CD4-positive, alpha-beta T cell treated with Interleukin-6 at 100 ng/mL for 8 hours (primary cell): ENCODE measurements around the gene AFTPH.

Source experiments
- DNase-seq: peaks from one replicate; pipeline ENCODE4 v3.0.0-alpha.2; 2020; ENCODE audit warnings: mixed read lengths, low spot score

AFTPH gene

GRCh38 chr2:64634345-64635267 is 110.5 kb downstream of the AFTPH start:
- DNase-seq: no peak

GRCh38 chr2:64635976-64636911 is 112.1 kb downstream of the AFTPH start:
- no peak for DNase-seq

- no peak for DNase-seq
Measured at GRCh38 chr2:64637000-64637635, 113.0 kb downstream of the AFTPH start.

GRCh38 chr2:64637931-64638330 is 113.8 kb downstream of the AFTPH start:
- no peak for DNase-seq

- DNase-seq: no peak
Measured at GRCh38 chr2:64638502-64639120, 114.5 kb downstream of the AFTPH start.

GRCh38 chr2:64639691-64640090 is 115.6 kb downstream of the AFTPH start:
- no peak for DNase-seq

- no peak for DNase-seq
Measured at GRCh38 chr2:64640153-64641044, 116.3 kb downstream of the AFTPH start.

GRCh38 chr2:64641599-64641998 is 117.5 kb downstream of the AFTPH start:
- no peak for DNase-seq
